Lower lobe of right lung (tissue), 2 donors: ENCODE results near the gene FBXW7. TPM values are rescaled to one million over a fixed set of nuclear protein-coding genes. Genes with fewer than 3 reads are reported as not detected.

Experiments
- ATAC-seq, 2 donors: fragments of 200-7000 bp; cut with Tn5 transposase; one replicate each; pipeline ENCODE4 v1.9.1; 2020 to 2022; ENCODE audit warnings: mild to moderate bottlenecking in 2 of 2, moderate library complexity in 2 of 2
- DNase-seq: peaks from one replicate; pipeline ENCODE4 v3.0.0-alpha.2; 2020
- H3K27ac ChIP-seq: fragments of 200-600 bp; one replicate; pipeline ENCODE4 v1.8.0; 2022
- H3K27me3 ChIP-seq: fragments of 200-600 bp; one replicate; pipeline ENCODE4 v1.8.0; 2022; ENCODE audit warnings: low read depth
- H3K36me3 ChIP-seq: fragments of 200-600 bp; one replicate; pipeline ENCODE4 v1.8.0; 2022; ENCODE audit warnings: mild to moderate bottlenecking
- H3K4me1 ChIP-seq: fragments of 200-600 bp; one replicate; pipeline ENCODE4 v1.8.0; 2022
- H3K4me3 ChIP-seq: fragments of 200-600 bp; one replicate; pipeline ENCODE4 v1.8.0; 2022; ENCODE audit warnings: mild to moderate bottlenecking
- H3K9me3 ChIP-seq: fragments of 200-600 bp; one replicate; pipeline ENCODE4 v1.8.0; 2022
- CTCF ChIP-seq: fragments of 200-600 bp; IDR thresholded peaks from one replicate; pipeline ENCODE4 v1.8.0; 2022; ENCODE audit warnings: antibody characterized with exemption, mild to moderate bottlenecking
- intact Hi-C: fragments of 100-400 bp; cut with DNase I; formaldehyde crosslinking; loops from one replicate; pipeline ENCODE4 v1.11.0; 2022
- total RNA-seq: library from RNA; stranded (reverse); fragmentation: NEBNext Ultra II Directional; extraction: Animal tissue kit (Norgen Biotek cat#: 25700); gene quantifications from one replicate; pipeline ENCODE4 v1.2.1, GENCODE V29; 2021
- donor health status: DM: no; HTN: yes; CAD: no; lungs with severe emphysema.

The FBXW7 gene
- total RNA-seq, 1 donor from 2014 or later, result 39.6 TPM

GRCh38 chr4:152540941-152541340 is 5.0 kb upstream of the FBXW7 start:
- H3K4me3 ChIP-seq, result no peak overlapping the region
- DNase-seq, result no peak
- H3K27ac ChIP-seq, result no peak overlapping the region
- no peaks in the 10 kb centered on the region for H3K9me3 ChIP-seq
- no peak for ATAC-seq
- intact Hi-C loops, result no loop called here
- H3K27me3 ChIP-seq, result no peaks in the 10 kb centered on the region
- H3K4me1 ChIP-seq, result peaks cover 21% of the 10 kb centered on the region
- peaks cover 5% of the 10 kb centered on the region for H3K36me3 ChIP-seq
- TF ChIP-seq CTCF, result no peak

- ATAC-seq (no peak), DNase-seq (no peak)
- Histone ChIP-seq H3K27me3 (no peaks in the 10 kb centered on the region), H3K4me1 (peaks cover 21% of the 10 kb centered on the region), H3K36me3 (peaks cover 5% of the 10 kb centered on the region), H3K9me3 (no peaks in the 10 kb centered on the region), H3K27ac (no peak overlapping the region), H3K4me3 (no peak overlapping the region)
- intact Hi-C loops, result no loop called here
- TF ChIP-seq CTCF, result no peak
Measured at GRCh38 chr4:152540293-152540674, 4.4 kb upstream of the FBXW7 start.

GRCh38 chr4:152539556-152540292 is 3.8 kb upstream of the FBXW7 start:
- DNase-seq (no peak), ATAC-seq (no peak)
- Histone ChIP-seq H3K9me3 (no peaks in the 10 kb centered on the region), H3K4me1 (peaks cover 21% of the 10 kb centered on the region), H3K36me3 (peaks cover 5% of the 10 kb centered on the region), H3K4me3 (no peak overlapping the region), H3K27ac (no peak overlapping the region), H3K27me3 (no peaks in the 10 kb centered on the region)
- intact Hi-C loops, result no loop called here
- TF ChIP-seq CTCF, result no peak

- H3K4me3 ChIP-seq, result peak overlapping the region; percentile 98
- intact Hi-C loops, result no loop called here
Measured at GRCh38 chr4:152537881-152538280, 2.0 kb upstream of the FBXW7 start.

GRCh38 chr4:152536545-152537182 is 772 bp upstream of the FBXW7 start:
- intact Hi-C loops, result no loop called here

More at GRCh38 chr4:152537881-152538280, 2.0 kb upstream of the FBXW7 start:
- Histone ChIP-seq H3K4me1 (peaks cover 38% of the 10 kb centered on the region), H3K27ac (peak overlapping the region; percentile 97), H3K9me3 (no peaks in the 10 kb centered on the region), H3K27me3 (no peaks in the 10 kb centered on the region), H3K36me3 (peaks cover 5% of the 10 kb centered on the region)
- no peak for DNase-seq
- TF ChIP-seq CTCF, result no peak
- no peak for ATAC-seq

More at GRCh38 chr4:152536545-152537182, 772 bp upstream of the FBXW7 start:
- peaks cover 5% of the 10 kb centered on the region for H3K36me3 ChIP-seq
- peak overlapping the region; percentile 97 for H3K27ac ChIP-seq
- H3K4me3 ChIP-seq, result peak overlapping the region; percentile 98
- DNase-seq, result no peak
- peaks cover 47% of the 10 kb centered on the region for H3K4me1 ChIP-seq
- TF ChIP-seq CTCF, result no peak
- no peaks in the 10 kb centered on the region for H3K9me3 ChIP-seq
- peak; percentile 49 to 57 for ATAC-seq
- no peaks in the 10 kb centered on the region for H3K27me3 ChIP-seq
